GM21737 (cell line): Measurements from ENCODE around the gene MMS19.

Experiments
- ATAC-seq: cut with Tn5 transposase; IDR thresholded peaks from one replicate; pipeline ENCODE4 v1.9.1; 2021; ENCODE audit warnings: mild to moderate bottlenecking, moderate library complexity; ENCODE audit not compliant: unreplicated experiment

Gene MMS19

DNA sequence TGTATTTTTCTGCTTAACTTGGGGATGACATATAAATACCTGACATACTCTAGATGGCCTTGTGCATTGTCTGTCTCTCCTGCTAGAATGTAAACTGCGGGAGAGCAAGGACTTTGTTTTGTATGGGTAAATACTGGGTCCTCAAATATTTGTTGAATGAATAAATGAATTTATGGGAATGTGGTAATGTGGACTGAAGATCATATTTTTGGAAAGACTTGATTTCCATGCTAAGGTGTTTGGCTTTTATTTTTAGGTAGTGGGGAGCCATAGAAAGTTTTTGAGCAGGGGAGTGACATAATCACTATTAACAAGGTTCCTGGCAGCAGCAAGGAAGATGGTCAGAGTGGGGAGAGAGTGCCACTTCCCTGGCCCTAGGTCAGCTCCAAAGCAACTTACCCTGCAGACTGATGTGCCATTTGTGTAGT, 27.5 kb upstream of the MMS19 start:
- no peak for ATAC-seq

DNA sequence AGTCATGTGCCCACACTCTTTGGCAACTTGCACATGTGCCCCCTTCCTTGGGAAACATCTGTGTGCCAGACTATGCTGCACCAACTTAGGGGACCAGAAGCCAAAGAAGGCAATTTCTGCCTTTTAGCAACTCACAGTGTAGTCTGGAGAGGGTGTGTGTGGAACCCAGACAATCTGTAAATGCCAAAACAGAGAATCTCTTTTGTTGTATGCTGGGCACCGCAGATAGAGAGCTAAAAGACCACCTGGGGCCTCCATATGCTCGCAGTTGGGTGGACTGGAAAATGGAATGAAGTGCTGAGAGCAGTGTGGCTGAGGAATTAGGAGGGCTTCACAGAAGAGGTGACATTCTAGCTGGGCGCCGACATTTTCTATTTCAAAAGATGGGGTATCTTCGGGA, 26.9 kb upstream of the MMS19 start:
- ATAC-seq = no peak

DNA sequence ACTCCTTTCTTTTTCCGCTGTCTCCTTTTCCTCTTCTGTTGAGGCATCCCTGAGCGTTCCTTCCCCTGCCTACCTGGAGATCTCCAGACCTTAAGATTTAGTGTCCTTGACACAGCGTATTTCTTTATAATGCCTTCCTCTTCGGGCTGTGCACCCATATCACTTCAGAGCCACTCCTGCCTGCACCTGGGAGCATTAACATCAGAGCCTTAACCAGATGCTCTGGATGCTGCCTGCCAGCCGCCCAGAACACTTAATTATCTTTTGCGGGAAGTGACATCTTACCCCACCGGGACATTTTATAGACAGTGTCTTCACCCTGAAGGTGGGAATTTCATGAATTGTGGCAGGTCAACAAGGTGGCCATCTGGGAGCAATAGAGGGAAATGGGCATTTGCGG, 24.7 kb upstream of the MMS19 start:
- ATAC-seq = no peak

DNA sequence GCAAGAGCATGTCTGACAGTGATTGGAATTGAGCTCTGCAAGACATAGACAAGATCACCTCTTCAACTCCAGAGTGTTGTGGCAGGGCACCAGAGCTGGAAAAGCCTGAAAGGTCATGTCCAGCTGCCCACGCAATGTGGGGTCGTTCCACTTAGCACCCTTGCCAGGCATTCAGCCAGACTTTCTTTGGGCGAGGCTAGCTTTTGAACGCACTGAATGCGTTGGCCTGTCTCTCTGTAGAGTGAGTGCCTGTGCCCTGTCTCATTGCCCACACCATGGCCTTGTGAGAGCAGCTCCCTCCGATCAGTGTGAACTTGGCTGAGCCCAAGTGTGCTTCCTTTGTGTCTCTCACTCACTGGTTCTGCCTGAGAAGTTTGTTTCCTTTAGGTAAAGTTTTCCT, 23.8 kb upstream of the MMS19 start:
- ATAC-seq = no peak

DNA sequence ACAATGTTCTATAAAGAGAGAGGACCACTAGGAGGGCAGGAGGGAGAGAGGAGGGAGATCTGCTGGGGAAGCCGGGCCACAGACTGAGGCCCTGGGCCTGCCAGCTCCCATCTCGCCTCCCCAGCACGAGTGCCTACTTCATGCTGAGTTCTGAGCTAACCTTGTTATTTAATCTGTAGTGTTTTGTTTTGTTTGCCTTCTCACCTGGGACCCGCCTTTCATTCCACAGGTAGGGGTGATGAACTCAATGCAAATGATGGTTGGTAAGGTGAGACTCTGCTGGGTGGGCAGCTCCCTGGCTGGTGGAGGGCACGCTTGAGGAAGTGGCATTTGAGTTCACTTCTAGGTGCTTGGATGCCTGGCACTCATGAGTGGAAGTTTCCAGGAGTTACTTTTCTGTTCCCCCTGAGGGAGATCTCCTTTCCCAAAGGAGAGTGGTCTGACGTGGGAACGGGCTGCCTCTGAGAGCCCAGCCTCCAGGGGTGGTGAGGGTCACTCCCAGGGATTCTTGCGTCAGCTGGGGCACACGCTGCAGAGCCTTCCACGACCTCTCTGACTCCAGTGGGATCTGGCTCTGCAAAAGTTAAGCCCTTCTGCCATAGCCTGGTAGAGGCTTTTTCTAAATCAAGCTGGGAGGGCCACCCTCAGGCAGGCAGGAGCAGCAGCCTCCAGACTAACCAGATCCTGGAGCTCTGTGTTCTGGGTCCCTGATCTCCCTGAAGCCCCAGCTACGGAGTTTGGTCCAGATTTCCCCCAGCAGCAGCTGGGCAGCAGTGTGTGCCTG, 22.9 kb upstream of the MMS19 start:
- no peak for ATAC-seq

- ATAC-seq = no peak
These were observed 22.3 kb upstream of the MMS19 start for GRCh38 chr10:97520520-97520919.

DNA sequence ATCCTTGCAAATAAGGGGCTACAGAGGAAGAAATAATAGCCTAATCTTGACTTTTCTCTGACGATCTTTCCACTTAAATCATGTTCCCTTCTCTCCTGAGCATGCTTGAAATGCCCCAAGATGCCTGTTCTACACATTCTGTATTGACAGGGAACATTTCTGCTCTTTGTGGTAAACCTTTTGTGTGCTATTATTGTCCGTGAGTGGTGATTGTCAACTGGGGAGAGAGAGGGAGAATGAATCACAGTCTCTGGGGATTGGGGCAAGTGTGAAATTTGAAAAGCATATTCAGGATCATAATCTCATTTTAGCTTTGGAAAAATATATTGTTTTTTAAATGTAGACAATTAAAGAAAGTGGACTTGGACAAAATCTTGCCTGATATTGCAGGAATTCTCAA, 21.1 kb upstream of the MMS19 start:
- no peak for ATAC-seq

DNA sequence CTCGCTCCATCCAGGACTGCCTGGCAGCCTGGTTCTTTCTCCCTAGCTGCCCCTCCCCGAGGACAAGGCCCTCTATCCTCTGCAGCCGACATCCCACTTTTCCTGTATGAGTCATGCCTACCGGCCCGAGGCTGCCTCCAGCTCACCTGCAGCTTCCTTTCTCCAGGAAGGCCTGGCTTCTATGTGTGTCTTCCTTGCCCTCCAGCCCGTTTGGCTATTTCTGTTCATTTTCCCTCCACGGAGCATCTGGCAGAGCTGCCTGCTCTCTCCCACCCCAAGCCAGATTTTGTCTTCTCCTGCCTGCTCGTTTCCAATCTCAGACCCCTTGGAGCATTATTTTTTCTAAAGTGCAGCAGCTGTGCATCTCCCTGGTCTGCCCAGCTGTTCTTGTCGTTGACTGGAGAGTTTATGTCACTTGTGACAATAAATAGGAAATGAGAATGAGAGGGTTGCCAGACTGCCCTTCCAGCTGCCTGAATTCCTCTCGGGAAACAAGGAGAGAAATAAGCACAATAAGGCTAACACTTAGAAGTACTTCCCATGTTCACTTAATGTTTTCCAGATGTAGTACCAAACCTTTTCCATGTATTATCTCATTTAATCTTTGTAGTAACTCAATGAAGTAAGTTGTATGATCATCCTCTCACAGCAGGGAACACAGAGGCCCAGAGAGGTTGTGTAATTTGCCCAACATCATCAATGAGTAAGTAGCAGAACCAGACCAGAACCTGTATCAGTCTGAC, 20.2 kb upstream of the MMS19 start:
- no peak for ATAC-seq

GRCh38 chr10:97517778-97518300, 19.6 kb upstream of the MMS19 start:
- no peak for ATAC-seq

DNA sequence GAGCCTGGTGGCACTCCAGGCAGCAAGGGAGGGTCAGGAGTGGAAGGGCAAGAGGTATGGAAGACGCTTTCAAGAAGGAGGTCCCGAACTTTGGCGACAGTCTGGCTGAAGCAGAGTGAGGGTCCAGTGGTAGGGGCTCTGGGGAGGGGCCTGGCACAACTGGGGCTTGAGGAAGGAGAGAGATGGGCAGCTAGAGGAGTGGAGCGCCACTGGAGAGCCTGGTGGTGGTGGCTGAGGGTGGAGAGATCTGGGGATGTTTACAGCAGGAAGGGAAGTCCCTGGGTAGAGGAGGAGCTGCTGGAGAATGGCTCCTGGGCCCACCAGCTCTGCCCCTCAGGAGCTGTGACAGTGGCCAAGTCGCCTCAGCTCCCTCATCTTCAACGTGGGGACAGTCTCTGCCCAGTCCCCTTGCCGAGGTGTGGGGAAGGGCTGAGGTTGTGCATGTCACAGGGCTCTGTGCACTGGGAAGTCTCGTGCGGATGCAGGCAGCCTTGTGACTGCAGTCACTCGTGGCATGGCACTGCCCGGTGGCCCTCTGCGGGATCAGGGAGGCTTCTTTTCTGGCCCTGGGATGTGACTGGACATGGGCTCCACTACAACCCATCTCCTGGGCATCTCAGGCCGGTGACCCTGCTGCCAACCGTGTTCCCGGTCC, 19.0 kb upstream of the MMS19 start:
- no peak for ATAC-seq

DNA sequence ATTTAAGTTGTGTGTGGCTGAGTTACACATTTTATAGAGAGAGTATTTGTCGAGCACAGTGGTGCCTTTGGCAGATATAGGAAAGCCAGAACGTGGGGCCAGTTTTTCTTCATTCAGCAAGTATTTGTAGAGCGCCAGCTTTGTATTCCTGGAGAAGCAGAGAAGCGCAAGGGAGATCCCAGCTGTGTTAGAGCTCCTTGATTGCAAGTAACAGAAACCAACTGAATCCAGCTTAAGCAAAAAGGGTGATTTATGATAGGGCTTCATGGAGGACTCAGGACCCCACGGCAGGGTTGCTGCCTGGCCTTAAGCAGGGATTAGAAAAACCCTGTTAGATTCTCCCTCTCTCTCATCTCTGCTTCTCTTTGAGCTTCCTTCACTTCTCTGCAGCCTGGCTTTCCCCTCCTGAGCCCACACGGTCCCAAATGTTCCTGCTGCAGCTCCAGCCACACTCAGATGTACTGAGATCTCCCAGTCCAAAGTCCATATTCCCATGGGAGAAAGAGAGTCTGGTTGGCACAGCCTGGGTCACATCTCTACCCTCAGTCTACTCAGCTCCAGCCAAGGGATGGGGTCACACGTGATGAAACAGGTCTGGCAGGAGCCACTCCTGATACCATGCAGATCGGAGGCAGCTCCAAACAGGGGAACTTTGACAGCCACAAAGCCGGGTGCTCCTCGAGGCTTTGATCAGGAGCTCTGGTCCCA, 17.2 kb upstream of the MMS19 start:
- ATAC-seq = no peak

DNA sequence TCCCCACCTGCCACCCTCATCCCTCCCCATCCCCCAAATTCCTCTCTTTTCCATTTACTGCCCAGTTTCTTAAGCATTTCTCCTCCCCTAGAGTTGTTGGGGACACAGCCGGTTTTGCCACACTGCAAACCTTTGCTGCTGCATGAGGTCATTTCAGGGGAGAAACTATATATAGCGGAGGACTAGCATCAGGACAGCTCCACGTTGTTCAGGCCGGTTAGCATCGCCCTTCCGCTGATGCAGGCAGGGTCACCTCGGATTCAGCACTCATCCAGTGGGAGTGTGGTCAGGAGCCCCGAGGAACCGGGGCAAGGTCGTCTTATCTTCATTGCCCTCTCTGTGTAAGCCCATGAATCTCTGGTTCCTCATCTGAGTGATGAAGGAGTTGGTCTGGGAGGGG, 16.1 kb upstream of the MMS19 start:
- no peak for ATAC-seq

DNA sequence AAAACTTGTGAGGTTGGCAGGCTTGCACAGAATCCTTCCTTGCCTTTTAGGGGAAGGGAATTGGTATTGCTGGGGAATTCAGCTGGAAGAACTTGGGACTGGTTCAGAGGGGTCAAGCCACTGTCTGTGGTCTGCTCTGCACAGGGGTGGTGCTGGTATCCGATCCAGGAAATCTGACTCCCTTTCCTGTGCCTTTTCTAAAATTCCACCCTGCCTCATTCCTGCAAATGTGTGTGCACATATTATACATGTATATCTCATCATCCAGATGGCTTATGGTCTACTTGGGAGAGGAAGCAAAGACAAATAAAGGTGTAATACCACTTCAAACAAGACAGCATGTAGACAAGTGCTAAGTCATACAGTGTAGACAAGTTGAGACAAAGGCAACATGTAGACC, 14.8 kb upstream of the MMS19 start:
- no peak for ATAC-seq

DNA sequence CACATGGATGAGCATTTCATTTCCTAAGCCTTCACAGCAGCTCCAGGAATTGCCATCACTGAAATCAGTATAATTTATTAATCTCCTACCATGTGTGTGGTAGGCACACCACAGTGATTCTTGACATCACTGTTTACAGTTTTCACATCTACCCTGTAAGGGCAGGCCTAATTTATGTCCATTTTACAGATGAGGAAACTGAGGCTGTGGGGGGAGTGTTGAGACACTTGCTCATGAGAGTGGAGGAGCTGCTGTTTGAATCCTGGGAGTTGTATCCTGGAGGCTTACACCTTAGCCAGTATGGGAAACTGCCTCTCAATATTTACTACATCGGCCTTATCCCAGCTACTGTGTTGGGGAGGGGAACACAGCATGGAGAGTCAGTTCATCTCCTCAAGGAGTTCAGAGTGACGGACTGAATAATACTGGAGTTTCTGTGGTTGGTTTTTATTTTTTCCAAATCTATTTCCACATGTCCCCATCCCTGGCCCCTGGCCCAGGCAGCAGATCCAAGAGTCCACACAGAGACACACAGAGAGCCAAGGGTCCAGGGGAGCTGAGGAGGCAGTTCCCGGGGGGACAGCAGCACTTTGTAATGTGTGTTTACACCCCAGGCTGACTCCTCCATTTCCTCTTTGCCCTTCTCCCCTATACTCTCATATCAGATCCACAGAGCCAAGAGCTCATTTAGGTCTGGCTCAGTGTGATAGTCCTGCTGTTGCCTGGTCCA, 13.7 kb upstream of the MMS19 start:
- ATAC-seq = no peak

- no peak for ATAC-seq
These were observed 12.5 kb upstream of the MMS19 start for GRCh38 chr10:97510686-97511085.

GRCh38 chr10:97509120-97509680, 11.0 kb upstream of the MMS19 start:
- no peak for ATAC-seq

DNA sequence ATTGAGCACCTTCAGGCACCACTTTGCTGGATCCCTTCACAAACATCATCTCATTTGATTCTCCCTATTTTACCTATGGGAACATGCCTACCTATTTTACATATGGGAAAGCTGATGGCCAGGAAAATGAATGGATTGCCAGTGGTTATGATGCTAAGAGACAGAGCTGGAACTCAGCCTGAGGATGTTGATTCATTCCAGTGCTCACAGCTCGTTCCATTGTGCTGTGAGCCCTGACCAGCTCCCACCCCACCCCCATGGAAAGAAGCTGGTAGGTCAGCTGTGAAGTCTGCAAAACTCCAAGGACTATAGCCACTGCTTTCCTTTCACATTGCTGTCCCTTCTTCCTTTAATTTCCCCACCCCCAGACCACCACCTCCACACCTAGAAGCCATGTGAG, 10.1 kb upstream of the MMS19 start:
- ATAC-seq = no peak

GRCh38 chr10:97506199-97506991, 8.2 kb upstream of the MMS19 start:
- no peak for ATAC-seq

DNA sequence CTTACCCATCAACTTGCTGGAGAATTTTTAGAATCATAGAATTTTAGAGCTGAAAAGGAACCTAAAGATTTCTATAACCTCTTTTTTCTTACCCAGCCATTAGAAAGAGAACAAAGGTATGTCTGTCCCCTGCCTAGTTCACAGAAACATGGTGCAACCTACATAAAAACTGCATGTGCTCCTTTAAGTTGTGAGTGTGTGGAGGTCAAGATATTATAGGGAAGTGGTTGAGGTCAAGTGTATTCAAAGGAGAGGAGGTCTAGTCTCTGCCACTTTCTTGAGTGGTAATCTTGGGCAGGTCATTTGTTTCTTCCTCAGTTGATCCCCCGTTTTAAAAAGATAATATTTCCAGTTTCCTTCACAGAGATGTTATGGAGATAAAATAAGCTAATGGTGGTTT, 6.9 kb upstream of the MMS19 start:
- ATAC-seq = no peak
